BJ (cell line): Measurements from ENCODE around the gene MAP4. TPM values are rescaled to one million over a fixed set of nuclear protein-coding genes. Genes with fewer than 3 reads are reported as not detected.

ENCODE experiments used
- CTCF ChIA-PET: fragments of 350-600 bp; formaldehyde crosslinking; extraction: SDS; loops from one replicate; lab custom pipeline; 2021; ENCODE audit warnings: antibody characterized with exemption, inconsistent platforms; lab: Yijun Ruan, JAX
- POLR2A ChIA-PET: fragments of 300-600 bp; sonication (Branson Sonifier 250); formaldehyde crosslinking; extraction: SDS; loops from one replicate; lab custom pipeline; 2021; ENCODE audit warnings: antibody characterized with exemption; lab: Charles Lee
- DNase-seq: peaks from one replicate; pipeline ENCODE4 v3.0.0-alpha.2; 2011; ENCODE audit warnings: low read depth
- H3K27me3 ChIP-seq: 2 replicates; pipeline ENCODE4 v1.6.0; 2011; ENCODE audit warnings: low read length; ENCODE audit not compliant: control insufficient read depth, insufficient read depth
- H3K36me3 ChIP-seq: 2 replicates; pipeline ENCODE4 v1.5.1; 2011; ENCODE audit warnings: low read length; ENCODE audit not compliant: control insufficient read depth, insufficient read depth
- H3K4me3 ChIP-seq: 2 replicates; pipeline ENCODE4 v1.5.1; 2011; ENCODE audit warnings: low read depth, mild to moderate bottlenecking, control low read depth, low read length
- polyA plus RNA-seq: library from polyadenylated mRNA; depleted of rRNA; stranded (reverse); fragments of >200 nt; gene quantifications from 2 replicates; pipeline ENCODE4 v1.2.3, GENCODE V29; 2011
- TF ChIP-seq, protein P1 (sequence below): IDR thresholded peaks from 2 replicates; pipeline ENCODE4 v1.5.1; 2011; ENCODE audit warnings: low read depth, mild to moderate bottlenecking, control low read depth, inconsistent platforms, low read length, moderate library complexity; ENCODE audit not compliant: insufficient read depth

MAP4 gene
- polyA plus RNA-seq, 1 experiment, result 247 TPM

DNA sequence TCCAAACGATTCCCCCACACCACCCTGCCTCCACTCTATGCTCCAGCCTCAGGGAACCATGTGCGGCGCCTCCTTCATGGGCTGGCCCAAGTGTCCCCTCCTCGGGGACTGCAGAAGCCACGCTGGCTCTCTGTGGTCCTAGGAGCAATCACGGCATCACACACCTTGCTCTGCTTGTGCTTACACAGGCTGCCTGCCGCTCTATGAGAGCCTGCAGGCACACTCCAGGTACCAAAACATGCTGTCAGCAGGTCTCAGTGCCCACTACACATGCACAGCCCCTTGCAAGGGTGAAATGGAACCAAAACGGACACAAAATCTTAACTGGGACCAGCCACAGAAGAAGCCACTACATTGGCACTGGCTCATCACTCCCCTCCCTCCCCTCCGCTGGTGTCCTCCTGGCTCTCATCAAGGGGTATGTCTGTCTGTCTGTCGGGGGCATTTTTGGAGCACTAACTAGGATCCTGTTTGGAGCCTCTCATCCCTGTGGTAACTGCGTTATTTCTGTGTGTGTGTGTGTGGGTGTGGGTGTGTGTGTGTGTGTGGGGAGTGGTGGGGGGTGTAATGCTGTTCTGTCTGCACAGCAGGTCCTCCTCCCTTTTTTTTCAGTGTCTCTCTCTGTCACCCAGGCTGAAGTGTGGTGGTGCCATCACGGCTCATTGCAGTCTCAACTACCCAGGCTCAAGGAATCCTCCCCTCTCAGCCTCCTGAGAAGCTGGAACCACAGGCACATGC lies 152.7 kb downstream of the MAP4 start:
- ChIA-PET POLR2A (no interaction called here), CTCF (interaction anchor here (1.1 to 2.4 kb wide), 2 partner anchors 26 to 126 kb away, joined by 4 to 6 read pairs; no protein-coding TSS in a partner anchor)
- no peaks in the 10 kb centered on the region for H3K27me3 ChIP-seq
- TF ChIP-seq, protein P1, sequence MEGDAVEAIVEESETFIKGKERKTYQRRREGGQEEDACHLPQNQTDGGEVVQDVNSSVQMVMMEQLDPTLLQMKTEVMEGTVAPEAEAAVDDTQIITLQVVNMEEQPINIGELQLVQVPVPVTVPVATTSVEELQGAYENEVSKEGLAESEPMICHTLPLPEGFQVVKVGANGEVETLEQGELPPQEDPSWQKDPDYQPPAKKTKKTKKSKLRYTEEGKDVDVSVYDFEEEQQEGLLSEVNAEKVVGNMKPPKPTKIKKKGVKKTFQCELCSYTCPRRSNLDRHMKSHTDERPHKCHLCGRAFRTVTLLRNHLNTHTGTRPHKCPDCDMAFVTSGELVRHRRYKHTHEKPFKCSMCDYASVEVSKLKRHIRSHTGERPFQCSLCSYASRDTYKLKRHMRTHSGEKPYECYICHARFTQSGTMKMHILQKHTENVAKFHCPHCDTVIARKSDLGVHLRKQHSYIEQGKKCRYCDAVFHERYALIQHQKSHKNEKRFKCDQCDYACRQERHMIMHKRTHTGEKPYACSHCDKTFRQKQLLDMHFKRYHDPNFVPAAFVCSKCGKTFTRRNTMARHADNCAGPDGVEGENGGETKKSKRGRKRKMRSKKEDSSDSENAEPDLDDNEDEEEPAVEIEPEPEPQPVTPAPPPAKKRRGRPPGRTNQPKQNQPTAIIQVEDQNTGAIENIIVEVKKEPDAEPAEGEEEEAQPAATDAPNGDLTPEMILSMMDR, result no peak
- no peak for DNase-seq
- H3K36me3 ChIP-seq, result peaks cover 30% of the 10 kb centered on the region
- no peak overlapping the region for H3K4me3 ChIP-seq

DNA sequence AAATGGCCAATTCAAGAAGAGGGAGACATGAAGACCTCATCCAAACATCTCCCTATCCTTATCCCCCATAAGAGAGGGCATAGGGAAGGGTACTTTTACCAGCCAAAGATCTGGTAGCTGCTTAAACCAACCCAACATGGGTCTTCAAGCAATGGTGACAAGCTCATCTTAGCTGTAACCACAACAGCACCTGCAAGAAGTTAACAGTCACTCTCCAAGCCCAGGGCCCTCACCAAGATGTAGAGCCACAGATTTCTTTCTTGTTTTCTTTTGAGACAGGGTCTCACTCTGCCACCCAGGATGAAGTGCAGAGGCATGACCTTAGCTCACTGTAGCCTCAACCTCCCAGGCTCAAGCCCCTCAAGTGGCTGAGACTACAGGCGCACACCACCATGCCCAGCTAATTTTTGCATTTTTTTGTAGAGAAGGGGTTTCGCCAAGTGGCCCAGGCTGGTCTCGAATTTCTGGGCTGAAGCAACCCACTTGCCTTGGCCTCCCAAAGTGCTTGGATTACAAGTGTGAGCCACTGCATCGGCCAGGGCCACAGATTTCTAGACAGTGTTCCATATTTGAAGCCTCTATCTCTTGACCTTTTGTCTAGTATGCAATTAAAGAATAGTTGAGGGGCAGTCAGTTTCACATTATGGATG lies 156.1 kb downstream of the MAP4 start:
- no peak for DNase-seq
- no peak overlapping the region for H3K4me3 ChIP-seq
- TF ChIP-seq, protein P1, result no peak
- POLR2A ChIA-PET, result no interaction called here
- peaks cover 30% of the 10 kb centered on the region for H3K36me3 ChIP-seq
- CTCF ChIA-PET, result interaction anchor here (0.7 to 3.0 kb wide), 8 partner anchors 9 to 291 kb away, joined by 3 to 11 read pairs (median 4); no protein-coding TSS in a partner anchor
- H3K27me3 ChIP-seq, result no peaks in the 10 kb centered on the region

DNA sequence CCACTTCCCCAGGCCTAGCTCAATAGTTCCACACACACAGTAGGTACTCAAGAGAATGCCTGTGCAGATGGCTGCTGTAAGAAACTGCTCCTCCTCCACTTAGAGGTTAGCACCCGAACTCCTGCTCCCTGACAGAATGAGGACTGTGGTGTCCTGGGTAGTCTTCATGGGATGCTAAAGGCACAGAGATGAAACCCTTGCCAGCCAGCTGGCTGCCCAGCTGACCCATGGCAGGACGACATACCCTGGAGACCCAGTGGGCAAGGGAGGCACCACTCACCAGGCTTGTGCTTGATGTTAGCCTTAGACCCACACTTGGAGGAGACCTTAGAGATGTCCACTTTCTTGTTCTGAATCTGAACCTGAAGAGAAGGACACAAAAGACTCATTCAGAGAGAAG lies 159.1 kb downstream of the MAP4 start:
- DNase-seq, result no peak
- TF ChIP-seq, protein P1, result no peak
- POLR2A ChIA-PET, result no interaction called here
- CTCF ChIA-PET, result no interaction called here
- no peaks in the 10 kb centered on the region for H3K27me3 ChIP-seq
- H3K4me3 ChIP-seq, result no peak overlapping the region
- peaks cover 40% of the 10 kb centered on the region for H3K36me3 ChIP-seq

GRCh38 chr3:47856669-47857068 lies 159.5 kb downstream of the MAP4 start:
- CTCF ChIA-PET, result interaction anchor here (0.6 kb wide), 1 partner anchor 14 kb away, joined by 3 read pairs; no protein-coding TSS in a partner anchor
- TF ChIP-seq, protein P1, result no peak
- H3K4me3 ChIP-seq, result no peak overlapping the region
- POLR2A ChIA-PET, result no interaction called here
- H3K36me3 ChIP-seq, result peaks cover 42% of the 10 kb centered on the region
- no peaks in the 10 kb centered on the region for H3K27me3 ChIP-seq
- no peak for DNase-seq
